GM23338 (cell line): ENCODE measurements around the gene GRIK4.

ENCODE experiments used
- CREB1 ChIP-seq: fragments of 250-450 bp; sonication (Bioruptor Pico); IDR thresholded peaks from 2 replicates; pipeline ENCODE4 v1.5.0; 2020; ENCODE audit warnings: low read depth, mild to moderate bottlenecking, moderate library complexity
- ETS1 ChIP-seq: IDR thresholded peaks from 2 replicates; pipeline ENCODE4 v1.6.1; 2016; ENCODE audit warnings: antibody characterized with exemption
- EZH2 ChIP-seq: fragments of 200-600 bp; sonication (generic); IDR thresholded peaks from one replicate; pipeline ENCODE4 v1.8.0; 2017; ENCODE audit warnings: antibody characterized with exemption, mild to moderate bottlenecking, low read depth; ENCODE audit not compliant: unreplicated experiment
- EZH2phosphoT487 ChIP-seq: fragments of 200-600 bp; sonication (generic); IDR thresholded peaks from one replicate; pipeline ENCODE4 v1.8.1; 2018; ENCODE audit warnings: antibody characterized with exemption; ENCODE audit not compliant: unreplicated experiment
- POLR2AphosphoS5 ChIP-seq: IDR thresholded peaks from 2 replicates; pipeline ENCODE4 v1.6.1; 2016; ENCODE audit warnings: antibody characterized with exemption, low read depth
- REST ChIP-seq: IDR thresholded peaks from one replicate; pipeline ENCODE4 v1.6.1; 2018; ENCODE audit warnings: antibody characterized with exemption; ENCODE audit not compliant: unreplicated experiment
- STAT1 ChIP-seq: IDR thresholded peaks from one replicate; pipeline ENCODE4 v1.6.1; 2016; ENCODE audit warnings: antibody characterized with exemption; ENCODE audit not compliant: unreplicated experiment
- ZNF331 ChIP-seq: fragments of 250-450 bp; sonication (Bioruptor Pico); IDR thresholded peaks from 2 replicates; pipeline ENCODE4 v1.5.0; 2020; ENCODE audit warnings: low read depth, mild to moderate bottlenecking, moderate library complexity
- TF ChIP-seq, protein P1 (sequence below), 2 experiments: fragments of 200-600 bp in 1 of 2; sonication (generic) in 1 of 2; conservative IDR thresholded peaks; 2 replicates each; pipeline versions ENCODE4 v1.5.1 to v1.6.1; 2016 to 2017; ENCODE audit warnings: antibody characterized with exemption in 2 of 2, low read depth in 2 of 2, mild to moderate bottlenecking in 2 of 2, moderate library complexity in 1 of 2
- TF ChIP-seq, protein P2 (sequence below): fragments of 250-450 bp; sonication (Bioruptor Pico); IDR thresholded peaks from 2 replicates; pipeline ENCODE4 v1.5.0; 2020; ENCODE audit warnings: mild to moderate bottlenecking, moderate library complexity

DNA sequence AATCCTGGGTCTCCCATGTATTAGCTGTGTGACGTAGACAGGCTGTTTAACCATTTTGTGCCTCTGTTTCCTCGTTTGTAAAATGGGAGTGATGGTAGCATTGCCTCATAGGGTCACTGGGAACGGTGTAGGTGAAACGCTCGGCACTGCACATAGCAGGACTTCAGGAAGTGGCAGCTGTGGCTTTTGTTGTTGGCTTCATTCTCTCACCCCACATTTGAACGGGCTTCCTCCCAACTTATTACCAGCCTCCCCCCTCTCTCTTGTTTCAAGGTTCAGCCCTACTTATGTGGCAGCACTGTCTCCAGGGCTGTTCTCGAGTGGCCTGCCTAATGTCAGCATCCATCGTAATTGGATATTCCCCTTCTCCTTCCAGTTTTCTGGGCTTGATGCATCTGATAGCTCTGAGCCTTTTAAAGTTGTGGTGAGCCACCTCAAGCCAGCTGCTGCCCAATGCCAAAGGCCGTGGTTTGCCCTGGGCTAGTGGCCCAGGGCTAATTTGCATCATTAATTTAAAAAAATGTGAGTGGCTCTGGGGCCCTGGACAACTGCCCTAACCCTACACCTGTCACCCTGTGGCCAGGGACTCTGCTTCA is 294.5 kb downstream of the GRIK4 start:
- TF ChIP-seq, protein P1, sequence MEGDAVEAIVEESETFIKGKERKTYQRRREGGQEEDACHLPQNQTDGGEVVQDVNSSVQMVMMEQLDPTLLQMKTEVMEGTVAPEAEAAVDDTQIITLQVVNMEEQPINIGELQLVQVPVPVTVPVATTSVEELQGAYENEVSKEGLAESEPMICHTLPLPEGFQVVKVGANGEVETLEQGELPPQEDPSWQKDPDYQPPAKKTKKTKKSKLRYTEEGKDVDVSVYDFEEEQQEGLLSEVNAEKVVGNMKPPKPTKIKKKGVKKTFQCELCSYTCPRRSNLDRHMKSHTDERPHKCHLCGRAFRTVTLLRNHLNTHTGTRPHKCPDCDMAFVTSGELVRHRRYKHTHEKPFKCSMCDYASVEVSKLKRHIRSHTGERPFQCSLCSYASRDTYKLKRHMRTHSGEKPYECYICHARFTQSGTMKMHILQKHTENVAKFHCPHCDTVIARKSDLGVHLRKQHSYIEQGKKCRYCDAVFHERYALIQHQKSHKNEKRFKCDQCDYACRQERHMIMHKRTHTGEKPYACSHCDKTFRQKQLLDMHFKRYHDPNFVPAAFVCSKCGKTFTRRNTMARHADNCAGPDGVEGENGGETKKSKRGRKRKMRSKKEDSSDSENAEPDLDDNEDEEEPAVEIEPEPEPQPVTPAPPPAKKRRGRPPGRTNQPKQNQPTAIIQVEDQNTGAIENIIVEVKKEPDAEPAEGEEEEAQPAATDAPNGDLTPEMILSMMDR (conservative IDR thresholded peaks at IDR 0.05; ENCODE audit: low read depth in 2 of 2) = no peak
- no peak for TF ChIP-seq POLR2AphosphoS5
- no peak for TF ChIP-seq EZH2
- no peak for TF ChIP-seq EZH2phosphoT487
- no peak for TF ChIP-seq ETS1
- no peak for TF ChIP-seq STAT1
- no peak for TF ChIP-seq CREB1 (CRISPR knock-in tag)
- TF ChIP-seq REST = no peak
- TF ChIP-seq ZNF331 (CRISPR knock-in tag) = no peak
- TF ChIP-seq, protein P2, sequence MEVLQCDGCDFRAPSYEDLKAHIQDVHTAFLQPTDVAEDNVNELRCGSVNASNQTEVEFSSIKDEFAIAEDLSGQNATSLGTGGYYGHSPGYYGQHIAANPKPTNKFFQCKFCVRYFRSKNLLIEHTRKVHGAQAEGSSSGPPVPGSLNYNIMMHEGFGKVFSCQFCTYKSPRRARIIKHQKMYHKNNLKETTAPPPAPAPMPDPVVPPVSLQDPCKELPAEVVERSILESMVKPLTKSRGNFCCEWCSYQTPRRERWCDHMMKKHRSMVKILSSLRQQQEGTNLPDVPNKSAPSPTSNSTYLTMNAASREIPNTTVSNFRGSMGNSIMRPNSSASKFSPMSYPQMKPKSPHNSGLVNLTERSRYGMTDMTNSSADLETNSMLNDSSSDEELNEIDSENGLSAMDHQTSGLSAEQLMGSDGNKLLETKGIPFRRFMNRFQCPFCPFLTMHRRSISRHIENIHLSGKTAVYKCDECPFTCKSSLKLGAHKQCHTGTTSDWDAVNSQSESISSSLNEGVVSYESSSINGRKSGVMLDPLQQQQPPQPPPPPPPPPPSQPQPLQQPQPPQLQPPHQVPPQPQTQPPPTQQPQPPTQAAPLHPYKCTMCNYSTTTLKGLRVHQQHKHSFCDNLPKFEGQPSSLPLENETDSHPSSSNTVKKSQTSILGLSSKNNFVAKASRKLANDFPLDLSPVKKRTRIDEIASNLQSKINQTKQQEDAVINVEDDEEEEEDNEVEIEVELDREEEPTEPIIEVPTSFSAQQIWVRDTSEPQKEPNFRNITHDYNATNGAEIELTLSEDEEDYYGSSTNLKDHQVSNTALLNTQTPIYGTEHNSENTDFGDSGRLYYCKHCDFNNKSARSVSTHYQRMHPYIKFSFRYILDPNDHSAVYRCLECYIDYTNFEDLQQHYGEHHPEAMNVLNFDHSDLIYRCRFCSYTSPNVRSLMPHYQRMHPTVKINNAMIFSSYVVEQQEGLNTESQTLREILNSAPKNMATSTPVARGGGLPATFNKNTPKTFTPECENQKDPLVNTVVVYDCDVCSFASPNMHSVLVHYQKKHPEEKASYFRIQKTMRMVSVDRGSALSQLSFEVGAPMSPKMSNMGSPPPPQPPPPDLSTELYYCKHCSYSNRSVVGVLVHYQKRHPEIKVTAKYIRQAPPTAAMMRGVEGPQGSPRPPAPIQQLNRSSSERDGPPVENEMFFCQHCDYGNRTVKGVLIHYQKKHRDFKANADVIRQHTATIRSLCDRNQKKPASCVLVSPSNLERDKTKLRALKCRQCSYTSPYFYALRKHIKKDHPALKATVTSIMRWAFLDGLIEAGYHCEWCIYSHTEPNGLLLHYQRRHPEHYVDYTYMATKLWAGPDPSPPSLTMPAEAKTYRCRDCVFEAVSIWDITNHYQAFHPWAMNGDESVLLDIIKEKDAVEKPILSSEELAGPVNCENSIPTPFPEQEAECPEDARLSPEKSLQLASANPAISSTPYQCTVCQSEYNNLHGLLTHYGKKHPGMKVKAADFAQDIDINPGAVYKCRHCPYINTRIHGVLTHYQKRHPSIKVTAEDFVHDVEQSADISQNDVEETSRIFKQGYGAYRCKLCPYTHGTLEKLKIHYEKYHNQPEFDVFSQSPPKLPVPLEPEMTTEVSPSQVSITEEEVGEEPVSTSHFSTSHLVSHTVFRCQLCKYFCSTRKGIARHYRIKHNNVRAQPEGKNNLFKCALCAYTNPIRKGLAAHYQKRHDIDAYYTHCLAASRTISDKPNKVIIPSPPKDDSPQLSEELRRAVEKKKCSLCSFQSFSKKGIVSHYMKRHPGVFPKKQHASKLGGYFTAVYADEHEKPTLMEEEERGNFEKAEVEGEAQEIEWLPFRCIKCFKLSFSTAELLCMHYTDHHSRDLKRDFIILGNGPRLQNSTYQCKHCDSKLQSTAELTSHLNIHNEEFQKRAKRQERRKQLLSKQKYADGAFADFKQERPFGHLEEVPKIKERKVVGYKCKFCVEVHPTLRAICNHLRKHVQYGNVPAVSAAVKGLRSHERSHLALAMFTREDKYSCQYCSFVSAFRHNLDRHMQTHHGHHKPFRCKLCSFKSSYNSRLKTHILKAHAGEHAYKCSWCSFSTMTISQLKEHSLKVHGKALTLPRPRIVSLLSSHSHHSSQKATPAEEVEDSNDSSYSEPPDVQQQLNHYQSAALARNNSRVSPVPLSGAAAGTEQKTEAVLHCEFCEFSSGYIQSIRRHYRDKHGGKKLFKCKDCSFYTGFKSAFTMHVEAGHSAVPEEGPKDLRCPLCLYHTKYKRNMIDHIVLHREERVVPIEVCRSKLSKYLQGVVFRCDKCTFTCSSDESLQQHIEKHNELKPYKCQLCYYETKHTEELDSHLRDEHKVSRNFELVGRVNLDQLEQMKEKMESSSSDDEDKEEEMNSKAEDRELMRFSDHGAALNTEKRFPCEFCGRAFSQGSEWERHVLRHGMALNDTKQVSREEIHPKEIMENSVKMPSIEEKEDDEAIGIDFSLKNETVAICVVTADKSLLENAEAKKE (CRISPR knock-in tag) = no peak
